ENCODE results near the gene SRSF12. TPM values are rescaled to one million over a fixed set of nuclear protein-coding genes. Genes with fewer than 3 reads are reported as not detected.

The SRSF12 gene
- total and polyA plus RNA-seq, 3 donors from 2014 or later = 14.7 to 30.1 (median 21.7) TPM

GRCh38 chr6:89085409-89086205 lies 32.3 kb downstream of the SRSF12 start:
- intact Hi-C loops (cut with DNase I; ENCODE audit: low total_unique reads) = no loop called here
- Histone ChIP-seq H3K4me1 (peaks cover 8% of the 10 kb centered on the region), H3K27me3 (no peaks in the 10 kb centered on the region), H3K27ac (no peak overlapping the region), H3K4me3 (no peak overlapping the region), H3K9me3 (no peaks in the 10 kb centered on the region), H3K36me3 (ENCODE audit: low read depth, missing control alignments) (no peaks in the 10 kb centered on the region)
- TF ChIP-seq CTCF (IDR thresholded peaks at IDR 0.05) (no peak), POLR2A (IDR thresholded peaks at IDR 0.05) (no peak)
- DNase-seq = no peak
- 86 to 93% methylated on average over 12 of the region's 12 CpGs for WGBS, 2 donors

- Histone ChIP-seq H3K4me1 (peaks cover 8% of the 10 kb centered on the region), H3K4me3 (no peak overlapping the region), H3K27me3 (no peaks in the 10 kb centered on the region), H3K27ac (peak overlapping the region in 1 of 2 donors; percentile 7), H3K9me3 (no peaks in the 10 kb centered on the region), H3K36me3 (ENCODE audit: low read depth, missing control alignments) (no peaks in the 10 kb centered on the region)
- 38 to 44% methylated on average over 3 of the region's 3 CpGs for WGBS, 2 donors
- no peak for DNase-seq
- intact Hi-C loops (cut with DNase I; ENCODE audit: low total_unique reads) = no loop called here
- no peak for TF ChIP-seq CTCF (IDR thresholded peaks at IDR 0.05)
- TF ChIP-seq POLR2A (IDR thresholded peaks at IDR 0.05) = no peak
Observed at GRCh38 chr6:89084954-89085353, 32.9 kb downstream of the SRSF12 start.

GRCh38 chr6:89084542-89084941 lies 33.3 kb downstream of the SRSF12 start:
- TF ChIP-seq POLR2A (IDR thresholded peaks at IDR 0.05) (no peak), CTCF (IDR thresholded peaks at IDR 0.05) (no peak)
- DNase-seq = no peak
- H3K4me1 ChIP-seq = peaks cover 8% of the 10 kb centered on the region
- H3K4me3 ChIP-seq = no peak overlapping the region
- intact Hi-C loops (cut with DNase I; ENCODE audit: low total_unique reads) = no loop called here
- H3K36me3 ChIP-seq (ENCODE audit: low read depth, missing control alignments) = no peaks in the 10 kb centered on the region
- no peak overlapping the region for H3K27ac ChIP-seq
- H3K27me3 ChIP-seq = no peaks in the 10 kb centered on the region
- no peaks in the 10 kb centered on the region for H3K9me3 ChIP-seq

GRCh38 chr6:89082486-89082891 lies 35.4 kb downstream of the SRSF12 start:
- TF ChIP-seq CTCF (IDR thresholded peaks at IDR 0.05) (no peak), POLR2A (IDR thresholded peaks at IDR 0.05) (no peak)
- Histone ChIP-seq H3K27me3 (no peaks in the 10 kb centered on the region), H3K4me3 (peak overlapping the region; percentile 98 to 100), H3K9me3 (no peaks in the 10 kb centered on the region), H3K36me3 (ENCODE audit: low read depth, missing control alignments) (no peaks in the 10 kb centered on the region), H3K27ac (peak overlapping the region; percentile 100), H3K4me1 (peaks cover 8% of the 10 kb centered on the region)
- no peak for DNase-seq
- 0 to 2% methylated on average over 9 of the region's 9 CpGs for WGBS, 2 donors
- intact Hi-C loops (cut with DNase I; ENCODE audit: low total_unique reads) = no loop called here

All from testis (tissue), 3 donors.